HG03565 (cell line): ENCODE results near the gene BACE2.

Experiments used
- ATAC-seq: cut with Tn5 transposase; IDR thresholded peaks from one replicate; pipeline ENCODE4 v1.9.1; 2021; ENCODE audit warnings: mild to moderate bottlenecking, moderate library complexity; ENCODE audit not compliant: unreplicated experiment

Gene BACE2

DNA sequence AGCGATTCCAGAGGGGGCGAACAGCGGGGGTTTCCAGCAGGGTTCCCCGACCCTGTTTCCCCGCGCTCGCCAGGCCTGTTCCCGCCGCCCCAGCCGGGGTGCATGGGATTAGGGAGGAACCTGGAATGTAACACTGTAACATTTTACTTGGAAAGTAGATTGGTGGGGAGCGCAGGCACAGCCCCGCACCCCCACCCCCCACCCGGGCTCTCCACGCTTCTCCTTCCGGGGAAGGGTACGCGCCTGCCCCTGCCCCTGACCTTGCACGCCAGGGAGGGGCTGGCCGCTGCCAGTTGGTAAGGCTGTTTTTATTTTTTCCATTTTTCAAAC, 149.1 kb downstream of the BACE2 start:
- no peak for ATAC-seq

DNA sequence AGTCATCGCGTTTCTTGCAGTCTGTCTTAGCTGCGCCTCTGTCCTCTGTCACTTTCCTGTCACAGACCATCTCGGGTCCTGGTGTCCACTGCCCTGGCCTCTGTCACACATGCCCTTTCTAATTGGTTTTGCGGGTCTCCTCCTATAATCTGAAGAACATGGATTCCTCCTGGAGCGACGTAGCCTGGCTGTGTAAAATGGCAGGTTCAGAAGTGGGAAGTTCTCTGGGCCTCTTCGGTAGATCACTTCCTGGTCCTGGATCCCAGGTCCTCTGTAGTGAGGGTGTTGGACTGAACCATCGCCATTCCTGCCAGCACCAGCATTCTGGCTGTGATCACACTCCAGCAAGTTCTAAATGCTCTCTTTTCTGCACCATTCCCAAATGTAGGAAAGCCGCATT, 149.5 kb downstream of the BACE2 start:
- no peak for ATAC-seq

DNA sequence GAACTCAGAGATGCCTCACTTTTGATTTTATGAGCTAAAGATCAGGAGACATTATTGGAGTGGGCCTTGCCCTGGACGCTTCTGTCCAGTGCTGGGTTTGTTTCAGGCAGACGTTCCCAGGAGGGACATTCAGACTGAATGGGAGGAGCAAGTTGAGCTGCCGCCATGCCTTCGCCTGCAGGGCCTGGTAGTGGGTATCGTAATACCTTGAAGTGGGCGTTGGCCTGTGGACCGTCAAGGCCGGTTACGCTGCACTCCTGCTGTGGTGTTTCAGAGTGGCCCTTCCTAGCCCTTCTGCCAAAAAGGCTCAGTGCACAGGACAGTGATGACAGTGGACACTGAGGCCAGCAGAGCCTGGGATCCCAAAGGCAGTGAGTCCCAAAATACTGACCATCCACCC, 150.3 kb downstream of the BACE2 start:
- no peak for ATAC-seq

DNA sequence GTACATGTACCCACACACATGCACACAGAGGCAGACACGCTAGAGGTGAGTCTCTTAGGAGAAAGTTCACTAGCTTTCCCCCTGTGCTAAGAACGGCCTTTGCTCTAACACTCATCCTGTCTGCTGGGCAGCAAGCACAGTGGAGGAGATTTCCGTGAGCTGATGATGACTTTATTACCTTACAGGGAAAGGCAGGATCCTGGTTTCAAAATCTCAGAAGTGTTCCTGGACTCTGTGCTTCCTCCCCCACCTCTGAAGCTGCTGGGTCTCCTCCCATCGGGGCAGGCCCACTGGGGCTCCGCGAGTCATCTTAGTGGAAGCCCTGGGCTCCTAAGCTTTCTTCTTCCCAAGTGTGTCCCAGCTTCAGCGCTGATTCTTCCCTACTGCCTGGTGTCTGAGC, 151.3 kb downstream of the BACE2 start:
- no peak for ATAC-seq

DNA sequence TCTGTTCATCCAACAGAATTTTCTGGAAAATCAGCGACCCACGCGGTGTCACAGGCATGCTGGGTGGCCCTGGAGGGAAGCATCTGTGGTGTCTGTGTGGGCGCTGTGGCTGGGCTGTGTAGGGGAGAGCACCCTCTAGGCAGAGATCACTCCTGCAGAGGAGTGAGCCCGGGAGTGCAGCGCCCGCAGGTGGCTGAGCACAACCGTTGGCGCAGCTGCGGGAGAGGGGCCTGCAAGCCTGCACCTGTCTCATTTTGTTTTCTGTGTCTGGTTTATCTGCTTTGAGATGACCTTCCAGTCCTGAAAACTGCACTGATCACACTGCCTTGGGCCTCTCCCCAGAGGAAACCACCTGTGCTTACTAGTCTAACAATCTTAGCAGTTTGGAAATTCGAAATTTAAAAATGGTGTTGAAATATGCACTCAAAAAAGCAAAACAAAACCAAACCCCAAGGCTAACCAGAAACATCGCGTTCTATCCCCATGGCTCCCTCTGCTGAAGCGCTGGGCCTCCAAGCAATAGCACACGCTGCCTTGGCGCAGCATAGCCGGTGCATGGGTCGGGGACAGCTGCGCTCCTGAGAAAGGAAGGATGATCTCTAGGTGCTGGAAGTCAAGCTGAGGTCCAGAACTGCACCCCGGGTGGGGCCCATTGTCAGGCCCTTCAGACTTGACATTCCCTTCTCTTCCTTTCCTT, 153.4 kb downstream of the BACE2 start:
- ATAC-seq: no peak

DNA sequence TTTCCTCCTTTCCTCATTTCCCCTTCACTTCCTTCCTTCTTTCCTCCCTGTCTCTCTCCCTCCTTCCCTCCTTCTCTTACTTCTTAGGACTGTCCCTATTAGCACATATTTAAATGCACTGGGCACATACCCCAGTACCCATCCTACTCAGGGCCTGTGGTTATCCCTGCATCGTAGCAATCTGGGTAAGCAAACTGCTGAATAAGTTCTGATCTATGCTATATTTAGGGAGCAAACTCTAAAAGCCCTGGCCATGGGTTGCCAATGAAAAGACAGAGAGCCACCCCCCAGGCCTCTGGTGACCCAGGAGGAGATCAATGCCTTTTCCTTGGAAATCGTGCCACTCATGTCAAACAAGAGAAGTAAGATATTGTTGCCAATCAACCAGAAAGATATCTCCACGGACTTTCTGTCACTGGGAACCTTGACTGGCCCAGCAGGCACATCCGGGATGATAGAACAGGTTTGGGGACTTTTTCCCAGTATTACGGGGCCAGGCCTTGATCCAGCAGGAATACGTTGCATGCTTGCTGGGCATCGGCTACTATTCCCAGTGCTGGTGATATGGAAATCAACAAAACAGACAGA, 154.0 kb downstream of the BACE2 start:
- ATAC-seq: no peak

DNA sequence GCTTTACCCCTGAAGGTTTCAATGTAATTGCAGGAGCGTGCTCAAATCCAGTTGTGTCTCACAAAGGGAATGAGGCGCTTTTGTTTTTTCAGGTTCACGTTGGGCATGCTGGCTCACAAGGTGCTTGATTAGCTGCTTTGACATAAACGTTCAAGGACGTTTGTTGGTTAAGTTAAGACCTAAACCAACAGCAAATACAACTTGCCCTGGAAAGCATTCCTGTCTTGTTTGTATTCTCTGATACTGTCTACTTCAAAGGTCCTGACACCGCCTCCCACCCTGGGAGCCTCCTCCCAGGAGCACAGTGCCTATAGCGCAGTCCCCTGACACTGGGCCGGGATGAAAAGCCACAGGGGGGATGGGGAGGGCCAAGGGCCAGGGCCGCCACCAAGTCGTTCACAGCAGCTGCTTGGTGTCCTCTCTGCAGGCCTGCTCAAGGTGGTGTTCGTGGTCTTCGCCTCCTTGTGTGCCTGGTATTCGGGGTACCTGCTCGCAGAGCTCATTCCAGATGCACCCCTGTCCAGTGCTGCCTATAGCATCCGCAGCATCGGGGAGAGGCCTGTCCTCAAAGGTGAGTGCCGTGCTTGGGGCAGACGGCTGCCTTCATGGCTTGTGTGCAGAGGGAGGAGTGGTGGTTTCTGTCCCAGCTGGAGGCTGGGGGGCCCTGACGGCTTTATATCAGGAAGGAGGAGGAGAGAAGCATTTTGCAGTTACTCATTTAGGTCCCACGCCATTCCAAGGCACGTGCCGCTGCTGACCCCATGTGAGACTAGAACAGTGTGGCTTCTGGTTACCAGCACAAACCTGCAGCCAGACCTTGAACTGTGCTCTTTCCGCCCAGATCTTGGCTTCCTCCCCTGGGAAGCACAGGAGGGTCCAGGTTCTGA, 154.8 kb downstream of the BACE2 start:
- ATAC-seq: no peak

DNA sequence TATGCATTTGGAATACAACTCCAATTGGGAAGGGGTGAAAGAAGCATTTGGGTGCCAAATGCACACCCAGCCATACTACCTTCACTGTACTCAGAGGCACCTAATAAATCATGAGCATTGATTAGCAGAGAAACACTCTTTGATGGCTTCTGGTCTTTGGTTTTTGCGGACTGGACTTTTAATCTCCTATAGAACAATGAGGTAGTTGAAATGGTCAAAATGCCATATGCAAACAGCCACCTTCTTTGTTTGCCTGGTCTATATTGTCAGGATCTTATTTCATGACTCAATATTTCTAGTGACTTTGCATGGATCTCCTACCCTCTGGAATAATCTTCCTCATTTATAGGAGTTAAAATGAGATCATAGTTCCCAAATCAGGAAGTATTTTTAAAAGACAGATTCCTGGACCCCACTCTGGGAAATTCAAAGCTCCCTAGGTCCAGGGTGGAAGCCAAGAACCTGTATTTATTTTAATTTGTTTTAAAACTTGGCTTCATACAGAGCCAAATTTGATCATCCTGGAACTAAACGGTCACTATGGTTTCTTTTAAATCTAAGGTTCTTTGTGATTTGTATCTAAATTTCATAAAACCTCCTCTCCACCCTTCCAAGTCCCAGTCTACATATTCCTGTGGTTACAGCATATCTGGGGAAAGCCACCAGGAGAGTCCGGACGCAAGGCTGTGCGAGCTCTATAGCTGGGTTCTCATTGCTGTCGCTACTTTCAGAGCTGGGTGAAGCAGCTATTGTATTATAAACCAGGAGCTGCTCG, 157.4 kb downstream of the BACE2 start:
- ATAC-seq: no peak

DNA sequence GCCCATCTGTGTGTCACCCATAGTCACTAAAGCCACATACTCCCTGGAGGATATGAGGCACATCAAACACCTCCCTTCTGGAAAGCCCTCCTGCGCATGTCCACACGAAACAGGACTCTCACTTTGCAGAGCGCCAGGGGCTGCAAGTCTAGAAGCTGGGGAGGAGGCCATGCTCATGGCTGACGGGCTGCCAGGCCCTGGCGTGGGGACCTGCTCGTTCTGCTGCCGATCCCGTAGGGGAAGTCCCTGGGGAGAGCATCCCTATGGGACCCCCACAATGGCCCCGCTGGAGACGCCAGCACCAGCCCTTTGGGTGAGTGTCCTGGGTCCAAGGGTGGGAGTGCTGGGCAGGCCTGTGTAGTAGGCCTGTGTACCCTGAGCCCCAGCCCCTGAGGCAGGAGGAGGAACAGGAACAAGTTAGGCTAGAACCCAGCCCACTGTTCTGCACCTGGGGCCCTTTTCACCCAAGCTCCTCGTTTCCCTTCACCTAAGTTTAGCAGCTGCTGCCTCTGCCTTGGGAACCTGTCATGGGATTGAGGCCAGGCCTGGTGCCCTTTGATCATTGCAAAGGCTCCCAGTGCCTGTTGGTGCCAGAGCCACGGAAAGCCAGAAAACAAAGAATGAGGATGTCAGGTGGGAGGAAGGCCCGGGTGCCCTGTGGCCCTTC, 158.6 kb downstream of the BACE2 start:
- ATAC-seq: no peak

DNA sequence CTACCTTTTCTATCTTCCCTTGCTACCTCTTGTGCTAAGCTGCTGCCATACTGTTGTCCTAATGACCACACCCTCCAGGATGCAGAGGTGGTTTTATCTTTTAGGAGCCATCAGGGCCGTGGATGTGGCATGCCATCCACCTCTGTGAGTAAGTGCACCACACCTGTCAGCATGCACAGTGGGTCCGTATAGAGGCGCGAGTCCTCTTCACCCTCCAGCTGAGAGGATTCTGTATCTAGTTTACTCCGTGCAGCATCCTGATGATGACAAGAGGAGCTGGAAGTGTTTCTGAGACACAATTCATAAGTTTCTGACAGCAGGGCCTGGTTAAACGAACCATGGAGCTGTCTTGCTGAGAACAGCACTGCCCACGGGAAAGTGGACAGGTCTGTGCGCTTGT, 159.8 kb downstream of the BACE2 start:
- no peak for ATAC-seq

DNA sequence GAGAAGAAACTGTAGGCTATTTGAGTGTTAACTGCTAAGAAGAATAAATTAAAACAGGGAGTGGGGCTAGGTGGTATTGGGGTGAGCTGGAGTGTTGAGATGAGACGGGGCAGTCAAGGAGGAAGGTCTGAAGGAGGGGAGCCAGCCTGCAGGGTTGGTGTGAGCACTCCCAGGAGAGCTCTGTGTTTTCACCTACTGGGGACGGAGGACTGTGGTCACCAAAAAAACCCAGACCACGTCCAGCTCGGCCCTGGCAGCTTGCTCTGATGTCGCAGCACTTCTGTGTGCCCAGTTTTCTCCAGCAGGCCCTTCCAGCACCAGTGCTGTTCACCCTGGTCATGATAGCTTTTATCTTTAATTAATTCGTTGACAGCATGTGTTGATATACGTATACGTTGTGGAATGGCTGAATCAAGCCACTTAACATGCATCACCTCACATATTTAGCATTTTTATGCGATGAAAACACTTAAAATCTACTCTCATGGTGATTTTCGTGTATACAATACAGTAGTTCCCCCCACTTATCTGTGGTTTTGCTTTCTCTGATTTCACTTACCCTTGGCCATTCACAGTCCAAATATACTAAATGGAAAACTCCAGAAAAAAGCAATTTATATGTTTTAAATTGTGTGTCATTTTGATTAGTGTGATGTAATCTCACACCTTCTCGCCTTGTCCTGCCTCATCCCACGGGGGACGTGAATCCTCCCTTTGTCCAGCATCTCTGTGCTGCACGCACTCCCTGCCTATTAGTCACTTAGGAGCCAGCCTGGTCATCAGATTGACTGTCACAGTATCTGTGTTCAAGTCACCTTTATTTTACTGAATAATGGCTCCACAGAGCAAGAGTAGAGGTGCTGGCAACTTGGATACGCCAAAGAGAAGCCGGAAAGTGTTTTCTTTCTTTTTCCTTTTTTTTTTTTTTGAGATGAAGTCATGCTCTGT, 161.0 kb downstream of the BACE2 start:
- ATAC-seq: no peak
